HG03139 (cell line): ENCODE data around the gene ANKRD63.

Source experiments
- ATAC-seq: cut with Tn5 transposase; IDR thresholded peaks from one replicate; pipeline ENCODE4 v1.9.1; 2021; ENCODE audit not compliant: unreplicated experiment

The ANKRD63 gene

GRCh38 chr15:40295877-40296560 is 13.2 kb upstream of the ANKRD63 start:
- no peak for ATAC-seq

GRCh38 chr15:40295297-40295696 is 12.4 kb upstream of the ANKRD63 start:
- no peak for ATAC-seq

GRCh38 chr15:40293905-40294895 is 11.3 kb upstream of the ANKRD63 start:
- no peak for ATAC-seq

- no peak for ATAC-seq
Observed at GRCh38 chr15:40293006-40293405, 10.1 kb upstream of the ANKRD63 start.

- no peak for ATAC-seq
Observed at GRCh38 chr15:40292246-40292645, 9.4 kb upstream of the ANKRD63 start.

GRCh38 chr15:40290918-40291574 is 8.2 kb upstream of the ANKRD63 start:
- ATAC-seq, result no peak

GRCh38 chr15:40290545-40290917 is 7.7 kb upstream of the ANKRD63 start:
- ATAC-seq, result no peak

- ATAC-seq, result no peak
Observed at GRCh38 chr15:40289140-40289775, 6.4 kb upstream of the ANKRD63 start.

GRCh38 chr15:40287968-40288367 is 5.1 kb upstream of the ANKRD63 start:
- ATAC-seq, result no peak

- ATAC-seq, result no peak
Observed at GRCh38 chr15:40287505-40287904, 4.6 kb upstream of the ANKRD63 start.

- ATAC-seq, result no peak
Observed at GRCh38 chr15:40286794-40287193, 3.9 kb upstream of the ANKRD63 start.

GRCh38 chr15:40286061-40286532 is 3.2 kb upstream of the ANKRD63 start:
- ATAC-seq, result no peak

- ATAC-seq, result no peak
Observed at GRCh38 chr15:40285554-40286011, 2.7 kb upstream of the ANKRD63 start.

- no peak for ATAC-seq
Observed at GRCh38 chr15:40285151-40285550, 2.3 kb upstream of the ANKRD63 start.

GRCh38 chr15:40283615-40284300 is 894 bp upstream of the ANKRD63 start:
- ATAC-seq, result no peak

- no peak for ATAC-seq
Observed at GRCh38 chr15:40282147-40282868, 556 bp downstream of the ANKRD63 start.

- no peak for ATAC-seq
Observed at GRCh38 chr15:40281801-40282146, 1.1 kb downstream of the ANKRD63 start.

GRCh38 chr15:40281057-40281800 is 1.6 kb downstream of the ANKRD63 start:
- ATAC-seq, result no peak
